ENCODE data around the gene CTTNBP2.

Gene CTTNBP2

DNA sequence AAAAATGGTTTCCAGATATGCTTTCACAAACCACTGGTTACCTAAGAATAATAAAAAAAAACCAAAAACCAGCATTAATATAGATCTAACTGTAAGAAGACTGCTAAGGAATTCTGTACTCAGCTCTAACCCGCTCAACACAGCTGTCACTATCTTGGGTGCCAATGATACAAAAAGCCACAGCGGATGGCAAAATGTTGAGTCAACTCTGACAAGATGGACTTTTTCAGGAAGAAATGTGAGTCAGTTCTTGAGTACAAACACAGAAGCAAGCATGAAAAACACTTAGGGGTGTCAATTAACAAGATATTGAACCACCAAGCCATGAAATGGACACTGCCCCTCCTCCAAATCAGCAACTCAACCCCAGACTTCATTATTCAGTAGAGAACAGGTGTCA is 55.0 kb downstream of the CTTNBP2 start:
- DNase-seq (ENCODE audit: low spot score), result no peak

DNA sequence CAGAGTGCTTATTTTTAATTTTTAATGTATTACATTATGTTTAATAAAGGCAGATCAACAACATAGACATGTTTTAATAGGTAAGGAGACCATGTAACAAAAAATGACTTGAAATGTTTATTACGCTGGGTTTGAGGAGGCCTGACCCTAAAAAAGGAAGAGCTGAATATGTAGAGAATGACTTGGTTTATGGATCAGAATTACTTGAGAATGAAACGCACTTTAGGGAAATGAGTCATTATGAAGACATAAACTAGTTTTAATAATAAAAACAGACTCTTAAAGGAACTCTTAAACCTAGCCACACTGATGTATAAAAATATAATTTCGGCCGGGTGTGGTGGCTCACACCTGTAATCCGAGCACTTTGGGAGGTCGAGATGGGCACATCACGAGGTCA is 56.5 kb downstream of the CTTNBP2 start:
- DNase-seq (ENCODE audit: low spot score), result no peak

DNA sequence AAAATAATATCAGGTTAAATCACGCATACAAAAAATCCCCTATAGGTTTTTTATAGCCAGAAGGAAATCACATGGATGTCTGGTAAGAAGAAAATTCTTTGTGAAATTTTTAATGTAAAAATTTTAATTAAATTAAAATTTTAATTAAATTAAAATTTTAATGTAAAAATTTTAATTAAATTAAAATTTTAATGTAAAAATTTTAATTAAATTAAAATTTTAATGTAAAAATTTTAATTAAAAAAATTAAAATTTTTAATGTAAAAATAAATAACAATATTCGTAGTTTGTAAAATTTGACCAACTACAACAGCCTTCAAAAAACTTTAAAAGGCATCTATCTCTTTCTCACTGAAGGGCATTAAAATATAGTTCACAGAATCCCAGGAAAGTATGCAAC is 61.5 kb downstream of the CTTNBP2 start:
- no peak for DNase-seq (ENCODE audit: low spot score)

DNA sequence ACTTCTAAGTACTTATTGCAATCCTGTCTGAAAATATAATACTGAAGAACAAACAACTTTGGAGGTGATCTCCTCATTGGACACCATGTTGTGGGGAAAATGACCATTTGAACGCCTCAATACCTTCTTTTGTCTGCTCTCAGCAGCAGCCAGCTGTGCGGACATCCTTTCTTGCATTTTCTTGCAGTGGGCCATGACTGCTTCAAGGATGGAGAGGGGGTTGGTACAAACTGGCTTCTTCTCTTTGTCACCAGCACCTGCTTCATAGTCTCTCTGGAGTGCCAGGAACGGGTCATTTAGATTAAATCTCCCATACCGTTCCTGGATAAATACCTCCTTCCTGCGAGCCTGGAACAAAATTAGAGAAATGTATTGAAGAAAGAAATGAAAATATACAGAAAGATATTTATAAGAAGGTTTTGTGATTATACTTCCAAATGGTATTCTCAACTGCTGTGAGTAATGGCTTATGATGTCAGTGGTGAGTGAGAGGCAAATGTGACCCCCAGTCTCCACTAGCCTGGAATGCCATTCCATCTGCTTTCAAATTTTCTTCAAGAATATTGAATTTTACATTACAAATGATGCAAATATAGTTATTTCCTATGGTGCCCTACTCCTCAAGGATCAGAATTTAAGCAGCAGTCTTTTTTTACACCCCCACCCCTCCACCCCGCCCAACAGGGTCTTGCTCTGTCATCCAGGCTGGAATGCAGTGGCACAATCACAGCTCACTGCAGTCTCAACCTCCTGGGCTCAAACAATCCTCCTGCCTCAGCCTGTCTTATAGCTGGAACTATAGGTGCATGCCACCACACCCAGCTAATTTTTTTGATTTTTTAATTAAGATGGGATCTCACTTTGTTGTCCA is 62.4 kb downstream of the CTTNBP2 start:
- no peak for DNase-seq (ENCODE audit: low spot score)

DNA sequence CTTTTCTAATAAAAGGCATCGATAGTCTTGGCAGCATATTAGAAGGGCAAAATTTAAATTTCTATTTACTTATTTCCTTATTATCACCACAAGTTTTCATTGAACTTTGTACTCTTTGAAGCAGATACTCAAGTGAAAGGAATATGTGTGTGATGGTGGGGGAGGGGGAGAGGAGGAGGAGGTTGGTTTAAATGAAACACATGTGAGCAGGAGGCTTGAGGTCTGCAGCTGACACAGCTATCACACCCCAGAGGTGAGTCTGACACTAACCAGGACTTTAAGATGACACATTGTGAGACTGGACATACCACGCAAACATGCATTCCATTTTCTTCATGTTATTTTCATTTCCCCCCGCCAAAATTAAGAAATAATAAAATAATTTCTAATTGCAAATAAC is 63.3 kb downstream of the CTTNBP2 start:
- no peak for DNase-seq (ENCODE audit: low spot score)

DNA sequence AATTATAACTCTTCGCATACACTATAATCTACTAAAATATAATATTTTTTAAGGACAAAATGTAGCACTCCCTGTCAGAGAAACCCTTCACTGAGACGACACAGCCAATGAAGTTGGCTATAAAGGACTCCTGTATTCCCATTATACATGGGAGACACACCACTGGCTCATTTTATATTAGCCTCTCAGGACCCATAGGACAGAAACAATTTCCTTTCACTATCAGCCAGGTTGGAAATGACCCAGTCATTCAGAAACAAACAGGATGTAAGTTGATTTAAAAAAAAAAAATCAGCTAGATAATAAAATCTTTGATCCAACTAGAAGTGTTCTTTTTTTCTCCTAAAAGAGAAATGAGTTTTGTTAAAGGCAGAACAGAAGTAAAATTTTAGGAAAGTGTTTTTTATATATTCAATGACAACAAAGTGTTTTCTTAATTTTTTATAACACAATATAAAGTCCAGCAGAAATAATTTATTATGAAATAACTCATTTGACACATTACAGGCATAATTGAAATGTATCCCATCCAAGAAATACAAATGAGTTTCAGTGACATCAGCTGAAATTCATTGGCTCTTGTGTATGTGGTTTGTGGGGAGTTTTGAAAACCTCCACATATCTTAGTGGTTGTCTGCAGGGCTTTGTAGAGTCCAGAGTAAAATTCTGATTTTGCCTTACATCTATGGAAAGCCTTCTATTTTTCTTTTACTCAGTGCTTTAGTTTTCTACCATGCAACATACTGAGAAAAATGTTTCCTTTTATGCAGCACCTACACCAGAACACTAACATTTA is 64.1 kb downstream of the CTTNBP2 start:
- DNase-seq (ENCODE audit: low spot score), result no peak

DNA sequence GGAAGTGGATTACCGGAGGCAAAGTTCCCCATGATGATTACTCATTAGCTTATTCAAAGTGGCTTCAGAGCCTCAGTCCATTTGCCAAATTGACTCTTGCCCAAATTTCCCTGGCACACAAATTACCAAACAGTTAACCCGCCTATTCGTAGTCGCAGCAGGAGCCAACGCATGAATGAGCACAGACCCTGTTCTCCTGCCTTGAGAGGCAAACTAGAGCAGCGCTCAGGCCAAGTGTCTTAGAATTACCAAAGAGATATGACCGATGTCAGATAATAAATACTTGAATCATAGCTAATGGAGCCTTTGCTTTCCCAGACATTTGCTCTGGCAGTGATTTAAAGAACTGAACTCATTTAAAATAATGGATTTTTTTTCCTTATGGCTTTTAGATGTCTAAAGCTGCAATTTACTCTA is 64.9 kb downstream of the CTTNBP2 start:
- DNase-seq (ENCODE audit: low spot score), result peak; percentile 74

DNA sequence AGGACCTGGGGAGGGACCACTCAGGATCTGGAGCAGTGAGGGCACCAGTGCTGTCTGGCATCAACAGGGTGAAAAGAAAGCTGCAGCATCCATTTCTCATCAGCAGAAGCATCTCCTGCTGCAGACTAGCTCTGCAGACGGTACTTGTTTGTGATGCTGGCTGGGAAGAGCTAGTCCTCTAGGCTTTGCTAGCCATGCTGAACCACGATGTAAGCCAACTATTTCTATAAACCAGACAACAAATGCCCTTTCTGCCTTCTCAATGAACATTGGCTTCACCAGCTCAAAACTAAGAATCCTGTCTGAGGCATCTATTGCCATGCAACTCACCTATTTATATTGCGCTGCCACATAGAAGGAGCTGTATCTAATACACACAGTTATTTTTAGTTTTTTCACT is 65.6 kb downstream of the CTTNBP2 start:
- DNase-seq (ENCODE audit: low spot score), result peak; percentile 57

DNA sequence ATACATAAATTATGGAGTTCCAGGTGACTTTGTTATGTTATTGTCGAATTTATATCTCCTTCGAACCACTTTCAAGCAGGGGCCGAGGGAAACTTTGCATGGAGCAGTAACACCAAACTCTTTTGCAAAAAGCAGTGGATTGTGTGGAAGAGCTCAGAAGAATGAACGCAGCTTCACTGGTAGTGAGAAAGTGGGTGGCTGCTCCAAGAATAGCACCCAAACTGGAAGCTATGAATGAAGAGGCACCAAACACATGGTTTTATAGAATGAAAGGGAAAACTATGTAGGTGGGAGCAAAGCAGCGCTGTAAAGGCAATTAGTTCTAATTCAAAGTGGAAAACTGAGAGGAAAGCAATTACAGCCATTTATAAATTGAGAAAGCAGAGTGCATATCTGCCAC is 67.2 kb downstream of the CTTNBP2 start:
- no peak for DNase-seq (ENCODE audit: low spot score)

DNA sequence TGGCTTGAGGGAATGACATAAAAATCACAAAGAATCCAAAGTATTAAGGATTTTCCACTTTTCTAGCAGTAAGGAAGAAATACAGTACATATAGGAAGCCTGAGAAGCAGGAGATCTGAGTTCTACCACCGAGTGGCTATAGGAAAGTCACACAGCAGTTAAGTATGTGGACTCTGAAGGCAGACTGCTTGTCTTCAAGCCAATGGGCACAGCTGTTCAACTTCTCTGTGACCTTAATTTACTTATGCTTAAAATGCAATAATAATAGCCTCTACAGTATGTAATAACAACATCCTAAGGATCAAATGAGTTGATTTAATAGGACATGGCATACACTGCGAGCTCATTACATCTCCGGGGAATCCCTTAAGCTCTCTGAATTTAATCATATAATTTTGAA is 68.0 kb downstream of the CTTNBP2 start:
- DNase-seq (ENCODE audit: low spot score), result no peak

DNA sequence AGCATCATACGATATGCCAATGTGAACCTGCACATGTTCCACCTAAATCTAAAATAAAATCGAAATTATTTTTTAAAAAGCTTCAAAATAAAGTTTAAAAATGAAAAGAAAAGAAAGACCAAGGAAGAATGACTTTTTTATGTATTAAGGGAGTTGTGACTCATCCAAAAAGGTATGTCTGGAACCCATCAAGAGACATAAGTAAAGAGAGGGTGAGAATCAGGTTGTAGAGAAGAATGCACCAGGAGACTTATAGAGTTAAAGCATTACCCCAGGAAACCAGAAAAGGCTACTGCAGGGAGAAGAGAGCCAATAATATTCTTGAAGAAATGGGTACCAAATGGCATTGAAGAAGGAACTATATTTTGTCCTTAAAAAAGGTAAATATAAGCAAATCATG is 69.8 kb downstream of the CTTNBP2 start:
- DNase-seq (ENCODE audit: low spot score), result no peak

DNA sequence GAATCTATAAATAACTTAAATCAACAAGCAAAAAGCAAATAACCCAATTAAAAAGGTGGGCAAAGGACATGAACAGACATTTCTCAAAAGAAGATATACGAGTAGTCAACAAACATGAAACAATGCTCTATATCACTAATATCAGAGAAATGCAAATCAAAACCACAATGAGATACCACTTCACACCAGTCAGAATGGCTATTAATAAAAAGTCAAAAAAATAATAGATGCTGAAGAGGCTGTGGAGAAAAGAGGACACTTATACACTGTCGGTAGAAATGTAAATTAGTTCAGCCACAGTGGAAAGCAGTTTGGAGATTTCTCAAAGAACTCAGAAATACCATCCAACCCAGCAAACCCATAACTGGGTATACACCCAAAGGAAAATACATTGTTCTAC is 70.6 kb downstream of the CTTNBP2 start:
- no peak for DNase-seq (ENCODE audit: low spot score)

DNA sequence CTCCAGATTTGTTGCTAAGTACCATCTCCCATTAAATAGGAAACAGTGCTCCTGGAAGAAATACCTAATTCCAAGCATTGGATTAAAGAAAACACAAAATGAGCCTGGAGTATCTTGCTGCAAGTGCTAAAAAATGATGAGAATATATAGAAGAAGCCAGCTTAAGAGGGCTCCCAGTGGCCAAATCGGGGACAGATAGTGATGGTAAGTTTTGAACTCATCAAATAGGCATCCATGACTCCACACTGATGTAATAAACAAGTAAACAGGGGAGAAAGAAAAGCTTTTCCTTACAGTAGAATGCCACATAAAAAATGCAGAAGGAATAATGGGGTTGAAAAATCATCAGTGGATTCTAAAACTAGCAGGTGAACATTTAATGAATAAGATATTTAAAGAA is 72.4 kb downstream of the CTTNBP2 start:
- no peak for DNase-seq (ENCODE audit: low spot score)

DNA sequence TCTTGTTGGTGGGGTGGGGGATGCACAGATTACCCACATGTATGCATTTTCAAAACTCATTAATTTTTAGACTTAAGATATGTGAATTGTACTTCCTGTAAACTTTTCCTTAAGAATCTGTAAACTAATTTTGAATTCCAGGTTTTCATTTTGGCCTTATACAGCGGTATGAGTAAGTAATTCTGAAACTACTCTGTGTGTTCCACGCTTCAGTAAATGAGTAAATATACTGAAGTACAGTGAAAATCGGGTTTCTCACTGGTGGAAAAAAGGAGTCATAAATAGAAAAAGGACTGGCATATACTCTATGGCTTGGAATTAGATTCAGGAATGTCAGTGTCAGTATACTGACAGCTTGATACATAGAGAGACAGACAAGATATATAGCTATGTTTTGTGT is 72.8 kb downstream of the CTTNBP2 start:
- DNase-seq (ENCODE audit: low spot score), result no peak

DNA sequence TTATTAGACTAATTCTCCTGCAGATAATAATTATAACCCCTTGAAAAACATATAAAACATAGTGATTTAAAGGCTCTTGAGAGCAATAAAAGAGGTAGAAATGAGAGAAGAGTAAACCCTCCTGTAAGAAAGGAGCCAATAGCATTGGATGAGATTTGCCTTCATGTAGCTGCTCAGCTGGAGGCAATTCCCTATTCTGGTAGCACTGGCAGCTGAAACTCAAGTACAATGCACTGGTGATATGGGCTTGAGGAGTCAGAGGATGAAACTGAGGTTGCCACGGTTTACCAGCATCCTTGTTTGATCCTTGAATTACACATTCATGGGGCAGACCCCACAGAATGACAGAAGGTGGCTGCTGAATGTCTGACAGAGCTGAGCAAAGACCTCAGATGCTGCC is 76.4 kb downstream of the CTTNBP2 start:
- no peak for DNase-seq (ENCODE audit: low spot score)

DNA sequence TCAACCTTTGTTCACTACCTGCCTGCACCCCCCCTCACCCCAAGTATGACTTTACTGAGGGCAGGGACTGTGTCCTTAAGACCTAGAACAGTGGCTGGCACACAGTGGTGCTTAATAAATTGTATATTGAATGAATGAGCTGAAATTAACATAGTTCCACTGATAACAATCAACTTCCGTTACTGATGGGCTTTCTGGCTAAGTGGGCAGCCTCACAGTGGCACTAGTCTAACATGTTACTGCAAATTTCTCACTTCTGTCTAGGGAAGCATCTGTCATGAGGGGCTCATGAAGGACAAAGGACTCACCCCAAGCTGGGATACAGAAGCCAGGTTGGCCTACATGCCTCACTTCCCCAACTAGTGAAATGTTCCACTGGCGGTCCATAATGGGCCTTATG is 79.3 kb downstream of the CTTNBP2 start:
- no peak for DNase-seq (ENCODE audit: low spot score)

DNA sequence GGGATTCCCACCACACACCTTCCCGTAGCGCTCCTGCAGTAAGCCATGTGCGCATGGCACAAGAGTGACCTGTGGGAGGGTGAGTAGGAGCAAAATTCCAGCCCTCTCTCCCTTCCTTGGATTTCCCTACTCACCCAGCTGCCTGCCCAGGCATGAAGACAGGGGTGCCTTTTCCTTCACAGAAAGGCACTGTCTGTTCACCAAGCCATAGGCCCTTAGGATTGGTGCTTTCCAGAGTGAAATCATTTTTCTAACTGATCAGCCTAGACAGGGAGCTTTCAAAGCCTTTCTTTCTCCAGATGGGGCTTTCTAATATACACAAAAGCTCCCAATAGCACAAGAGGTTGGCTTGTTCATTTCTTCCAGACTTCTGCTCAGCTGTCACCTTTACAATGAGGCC is 79.7 kb downstream of the CTTNBP2 start:
- no peak for DNase-seq (ENCODE audit: low spot score)

DNA sequence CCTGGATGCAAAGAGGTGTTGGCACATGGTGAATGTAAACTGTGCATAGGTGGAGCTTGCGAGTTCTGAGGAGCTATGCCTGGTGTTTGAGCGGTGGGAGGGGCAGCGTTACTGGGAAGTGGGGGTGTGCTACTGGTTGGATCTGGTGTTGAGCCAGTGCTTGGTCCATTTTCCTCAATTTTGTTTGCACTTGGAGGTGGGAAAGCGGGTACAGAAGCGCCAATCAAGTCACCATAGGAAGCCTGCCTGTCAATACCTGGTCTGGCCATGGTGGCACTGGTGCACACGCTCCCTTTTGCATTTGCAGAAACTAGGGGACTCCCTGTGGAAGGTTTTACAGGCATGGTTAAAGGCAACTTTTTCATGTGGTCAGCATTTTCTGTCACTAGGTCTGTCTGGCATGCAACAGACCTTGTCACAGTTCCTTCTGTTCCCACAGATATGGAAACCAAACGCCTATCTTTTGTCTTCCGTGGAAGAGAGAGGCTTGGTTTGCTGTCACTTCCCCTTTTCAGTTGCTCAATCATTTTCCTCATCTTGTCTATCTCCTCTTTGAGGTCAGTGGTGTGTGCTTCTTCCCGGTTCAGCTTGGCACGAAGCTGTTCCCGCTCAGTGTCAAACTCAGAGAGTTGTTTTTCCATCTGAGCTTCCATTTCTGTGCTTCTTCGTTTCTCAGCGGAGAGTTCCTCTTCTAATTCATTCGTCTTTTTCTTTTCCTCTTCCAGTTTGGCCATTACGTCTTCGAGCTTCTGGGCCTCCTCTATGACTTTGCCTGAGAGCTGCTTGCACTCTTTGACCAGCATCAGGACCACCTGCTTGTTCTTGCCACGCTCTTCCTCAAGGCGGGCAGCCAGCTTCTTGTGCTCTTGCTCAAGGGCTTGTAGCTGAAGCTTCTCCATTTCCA is 81.1 kb downstream of the CTTNBP2 start:
- DNase-seq (ENCODE audit: low spot score), result peak; percentile 66

DNA sequence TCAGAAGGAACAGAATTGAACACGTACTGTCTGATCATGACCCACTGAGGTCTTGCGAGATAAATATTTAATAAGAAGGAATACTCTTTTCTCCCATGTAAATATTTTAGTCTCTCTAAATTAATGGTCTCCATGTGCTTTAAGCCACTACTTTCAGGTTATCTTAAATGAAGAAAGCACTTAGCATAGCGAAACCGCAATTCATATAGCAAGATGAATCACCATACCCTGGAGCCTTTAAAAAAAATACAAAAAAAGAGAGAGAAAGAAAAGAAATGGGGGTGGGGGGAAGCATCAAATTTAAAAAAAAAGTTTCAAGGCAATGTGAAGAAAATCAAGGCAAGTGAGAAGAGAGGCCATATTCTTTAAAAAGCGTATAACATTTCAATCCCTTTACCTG is 82.5 kb downstream of the CTTNBP2 start:
- DNase-seq (ENCODE audit: low spot score), result no peak

DNA sequence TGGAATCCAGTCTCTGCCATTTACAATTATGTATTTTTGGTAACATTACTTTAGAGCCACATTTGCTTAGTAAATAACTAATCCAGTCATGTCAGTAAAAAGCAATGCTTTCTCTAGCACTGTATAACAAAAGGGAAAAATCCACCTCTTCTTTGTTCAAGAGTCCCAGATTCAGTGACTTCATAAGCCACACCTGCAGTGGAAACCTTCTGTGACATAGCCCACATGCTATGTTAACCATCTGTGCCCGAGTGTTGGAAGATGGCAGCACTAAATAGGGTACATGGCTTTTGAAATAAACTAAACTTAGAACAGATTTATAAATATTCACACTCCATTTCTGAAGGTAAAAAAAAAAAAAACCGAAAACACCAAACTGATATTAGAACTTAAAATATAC is 83.0 kb downstream of the CTTNBP2 start:
- DNase-seq (ENCODE audit: low spot score), result no peak

DNA sequence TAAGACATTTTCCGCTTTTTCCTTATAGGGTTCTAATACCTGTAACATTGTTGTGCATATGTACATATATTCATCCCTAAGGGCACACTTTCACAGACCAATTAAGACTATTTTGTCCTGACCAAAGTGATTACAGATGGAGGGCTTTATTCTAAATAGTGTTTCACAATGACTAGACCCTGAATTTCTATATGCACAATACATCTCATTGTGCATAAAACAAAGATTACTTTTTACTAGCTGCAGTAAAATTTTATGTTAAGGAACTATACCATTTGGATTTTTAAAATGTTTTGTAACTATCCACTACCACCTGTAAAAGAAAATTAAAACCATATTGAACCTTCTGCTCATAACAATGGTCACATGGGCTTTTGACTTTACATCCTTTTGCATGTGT is 87.8 kb downstream of the CTTNBP2 start:
- DNase-seq (ENCODE audit: low spot score), result no peak

DNA sequence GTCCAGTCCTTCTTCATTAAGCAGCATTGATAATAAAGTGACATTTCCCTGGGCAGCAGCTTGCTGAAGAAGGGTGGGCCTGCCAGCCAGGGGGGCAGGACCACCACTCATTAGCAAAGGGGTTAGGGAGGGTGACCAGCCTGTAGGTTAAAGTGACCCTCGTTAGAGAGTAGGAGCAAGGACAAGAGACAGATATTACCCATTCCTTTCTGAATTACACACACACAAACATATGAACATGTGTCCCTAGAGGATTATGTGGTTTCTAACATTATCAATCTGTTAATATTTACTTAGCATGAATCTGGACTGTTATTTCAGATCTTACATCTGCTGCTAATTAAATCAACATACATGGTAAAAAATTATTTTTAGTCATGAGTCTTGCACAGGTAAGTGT is 88.9 kb downstream of the CTTNBP2 start:
- DNase-seq (ENCODE audit: low spot score), result no peak

Measured in globus pallidus (tissue), 1 donor.